Tibial nerve (tissue), 3 donors: ENCODE measurements around the gene COL4A3.

Experiments
- CTCF ChIP-seq, 5 experiments: fragments of 200-600 bp in 3 of 5; fragments of 450-650 bp in 2 of 5; sonication (generic) in 3 of 5; IDR thresholded peaks; one replicate each; pipeline ENCODE4 v1.5.1; 2016 to 2019; ENCODE audit warnings: antibody characterized with exemption in 5 of 5, mild to moderate bottlenecking in 3 of 5, moderate library complexity in 2 of 5
- POLR2A ChIP-seq, 2 donors: fragments of 450-650 bp; IDR thresholded peaks; one replicate each; pipeline ENCODE4 v1.6.1; 2017; ENCODE audit warnings: antibody characterized with exemption in 2 of 2, mild to moderate bottlenecking in 2 of 2, moderate library complexity in 2 of 2

- no peak for TF ChIP-seq POLR2A (IDR thresholded peaks at IDR 0.05)
- no peak for TF ChIP-seq CTCF (IDR thresholded peaks at IDR 0.05)
Observed at GRCh38 chr2:227150222-227150936, 14.0 kb upstream of the COL4A3 start.
